GM23248 (cell line): Measurements from ENCODE around the gene HOXC11.

ENCODE experiments used
- EZH2 ChIP-seq: fragments of 200-600 bp; sonication (generic); IDR thresholded peaks from 2 replicates; pipeline ENCODE4 v1.6.1; 2018; ENCODE audit warnings: antibody characterized with exemption, mild to moderate bottlenecking; ENCODE audit not compliant: insufficient read depth, poor library complexity, severe bottlenecking
- EZH2phosphoT487 ChIP-seq: fragments of 200-600 bp; sonication (generic); IDR thresholded peaks from 2 replicates; pipeline ENCODE4 v1.6.1; 2018; ENCODE audit warnings: antibody characterized with exemption, moderate library complexity, mild to moderate bottlenecking, low read depth; ENCODE audit not compliant: insufficient read depth

GRCh38 chr12:54001283-54002187 is 28.6 kb downstream of the HOXC11 start:
- TF ChIP-seq EZH2: no peak
- no peak for TF ChIP-seq EZH2phosphoT487
